IMR-90 (cell line): ENCODE measurements around the gene CDH12. TPM values are rescaled to one million over a fixed set of nuclear protein-coding genes. Genes with fewer than 3 reads are reported as not detected.

Source experiments
- ATAC-seq: fragments of 200-7000 bp; cut with Tn5 transposase; 2 replicates; pipeline ENCODE4 v1.9.1; 2020; ENCODE audit warnings: low read depth, mild to moderate bottlenecking, moderate library complexity
- BruUV-seq: library from RNA; stranded (reverse); fragments of 400-500 nt; replicated peaks from 2 replicates; lab custom pipeline; 2021; lab: Mats Ljungman, UMichigan
- CTCF ChIA-PET: fragments of 300-600 bp; formaldehyde crosslinking; extraction: SDS; loops from one replicate; lab custom pipeline; 2021; ENCODE audit warnings: antibody characterized with exemption; lab: Yijun Ruan, JAX
- POLR2A ChIA-PET: fragments of 300-600 bp; sonication (Branson Sonifier 250); formaldehyde crosslinking; loops from one replicate; lab custom pipeline; 2022; ENCODE audit warnings: antibody characterized with exemption; ENCODE audit not compliant: unreplicated experiment; lab: Charles Lee
- DNase-seq: peaks from one replicate; pipeline ENCODE4 v3.0.0; 2013
- H2AFZ ChIP-seq: replicated peaks from 2 replicates; pipeline ENCODE3; 2013; ENCODE audit warnings: low read length, mild to moderate bottlenecking; ENCODE audit not compliant: poor library complexity
- H2AK5ac ChIP-seq: 2 replicates; pipeline ENCODE4 v1.6.1; 2013; ENCODE audit warnings: low read depth, low read length, inconsistent platforms
- H2AK9ac ChIP-seq: replicated peaks from 2 replicates; pipeline ENCODE3; 2013; ENCODE audit warnings: mild to moderate bottlenecking, low read depth, low read length, moderate library complexity; ENCODE audit not compliant: poor library complexity
- H2BK120ac ChIP-seq: 2 replicates; pipeline ENCODE4 v1.6.1; 2013; ENCODE audit warnings: low read depth, low read length, inconsistent platforms
- H2BK15ac ChIP-seq: 3 replicates; pipeline ENCODE4 v1.6.1; 2013; ENCODE audit warnings: low read depth, low read length, inconsistent platforms
- H2BK20ac ChIP-seq: 2 replicates; pipeline ENCODE4 v1.6.1; 2013; ENCODE audit warnings: low read depth, mild to moderate bottlenecking, inconsistent platforms, low read length, moderate library complexity
- H2BK5ac ChIP-seq: 2 replicates; pipeline ENCODE4 v1.6.1; 2013; ENCODE audit warnings: mild to moderate bottlenecking, low read depth, low read length, inconsistent platforms; ENCODE audit not compliant: poor library complexity, severe bottlenecking
- H3K14ac ChIP-seq: replicated peaks from 2 replicates; pipeline ENCODE4 v1.6.1; 2013; ENCODE audit warnings: low read depth, low read length, inconsistent platforms
- H3K18ac ChIP-seq: 2 replicates; pipeline ENCODE4 v1.6.1; 2013; ENCODE audit warnings: low read depth, low read length, control low read depth
- H3K23ac ChIP-seq: 2 replicates; pipeline ENCODE4 v1.6.1; 2013; ENCODE audit warnings: low read depth, low read length, inconsistent platforms
- H3K27ac ChIP-seq: 2 replicates; pipeline ENCODE4 v1.5.1; 2013; ENCODE audit warnings: mild to moderate bottlenecking, control low read depth, low read length; ENCODE audit not compliant: insufficient read depth
- H3K27me3 ChIP-seq: 2 replicates; pipeline ENCODE4 v1.6.1; 2013; ENCODE audit warnings: low read length; ENCODE audit not compliant: control insufficient read depth, insufficient read depth
- H3K36me3 ChIP-seq: 2 replicates; pipeline ENCODE4 v1.6.1; 2013; ENCODE audit warnings: low read length, mixed read lengths; ENCODE audit not compliant: control insufficient read depth, insufficient read depth
- H3K4ac ChIP-seq: 2 replicates; pipeline ENCODE4 v1.6.1; 2013; ENCODE audit warnings: low read depth, low read length, inconsistent platforms
- H3K4me1 ChIP-seq: 2 replicates; pipeline ENCODE4 v1.6.1; 2013; ENCODE audit warnings: low read length, mixed read lengths; ENCODE audit not compliant: control insufficient read depth, insufficient read depth
- H3K4me2 ChIP-seq: 2 replicates; pipeline ENCODE4 v1.6.1; 2013; ENCODE audit warnings: low read depth, mild to moderate bottlenecking, control low read depth, low read length, moderate library complexity
- H3K4me3 ChIP-seq: 2 replicates; pipeline ENCODE4 v1.5.1; 2013; ENCODE audit warnings: low read depth, mild to moderate bottlenecking, control low read depth, low read length, moderate library complexity; ENCODE audit not compliant: insufficient read depth
- H3K56ac ChIP-seq: 2 replicates; pipeline ENCODE4 v1.6.1; 2013; ENCODE audit warnings: low read length, inconsistent platforms; ENCODE audit not compliant: insufficient read depth; ENCODE audit errors: extremely low read depth
- H3K79me1 ChIP-seq, 2 experiments: 2 replicates each; pipeline ENCODE4 v1.6.1; 2013; ENCODE audit warnings: low read length in 2 of 2, inconsistent platforms in 1 of 2, low read depth in 1 of 2
- H3K9ac ChIP-seq: 2 replicates; pipeline ENCODE4 v1.6.1; 2013; ENCODE audit warnings: low read depth, low read length, control low read depth
- H3K9me1 ChIP-seq: 2 replicates; pipeline ENCODE4 v1.6.1; 2013; ENCODE audit warnings: low read length, inconsistent platforms; ENCODE audit not compliant: insufficient read depth
- H3K9me3 ChIP-seq: 2 replicates; pipeline ENCODE4 v1.6.1; 2013; ENCODE audit warnings: low read length; ENCODE audit not compliant: control insufficient read depth, insufficient read depth
- H4K20me1 ChIP-seq: 2 replicates; pipeline ENCODE4 v1.6.1; 2013; ENCODE audit warnings: low read length, inconsistent platforms; ENCODE audit not compliant: insufficient read depth
- H4K5ac ChIP-seq: 2 replicates; pipeline ENCODE4 v1.6.1; 2013; ENCODE audit warnings: mild to moderate bottlenecking, low read depth, low read length, control low read depth
- H4K8ac ChIP-seq, 2 experiments: 2 replicates each; pipeline ENCODE4 v1.6.1; 2013; ENCODE audit warnings: low read depth in 2 of 2, low read length in 2 of 2, control low read depth in 1 of 2, inconsistent platforms in 1 of 2
- H4K91ac ChIP-seq: 2 replicates; pipeline ENCODE4 v1.6.1; 2013; ENCODE audit warnings: low read depth, low read length, inconsistent platforms; ENCODE audit not compliant: insufficient read depth
- BHLHE40 ChIP-seq: fragments of 150-350 bp; IDR thresholded peaks from 2 replicates; pipeline ENCODE4 v1.6.1; 2016; ENCODE audit warnings: mild to moderate bottlenecking, low read depth, low read length
- ELK1 ChIP-seq: fragments of 150-350 bp; IDR thresholded peaks from 2 replicates; pipeline ENCODE4 v1.6.1; 2016; ENCODE audit warnings: low read depth, mild to moderate bottlenecking, low read length, moderate library complexity, borderline replicate concordance
- FOS ChIP-seq: fragments of 150-350 bp; IDR thresholded peaks from 2 replicates; pipeline ENCODE4 v1.6.1; 2016; ENCODE audit warnings: low read depth, low read length
- MAFK ChIP-seq: IDR thresholded peaks from 2 replicates; pipeline ENCODE4 v1.6.1; 2012; ENCODE audit warnings: low read depth, low read length, improper control_type of control experiment
- NFE2L2 ChIP-seq: fragments of 150-350 bp; IDR thresholded peaks from 2 replicates; pipeline ENCODE4 v1.6.1; 2016; ENCODE audit warnings: low read depth, mild to moderate bottlenecking, low read length
- POLR2A ChIP-seq: IDR thresholded peaks from 2 replicates; pipeline ENCODE4 v1.6.1; 2012; ENCODE audit warnings: mild to moderate bottlenecking, low read depth, low read length
- RFX5 ChIP-seq: IDR thresholded peaks from 2 replicates; pipeline ENCODE4 v1.8.0; 2012; ENCODE audit warnings: low read depth, mild to moderate bottlenecking, low read length, moderate library complexity
- WGBS, 2 experiments: methylation state at CpG; one replicate each; pipeline versions ENCODE4 v1.1.5 to v1.1.7; 2013; ENCODE audit warnings: missing lambda C conversion rate in 2 of 2; ENCODE audit not compliant: insufficient read length in 1 of 2; ENCODE audit errors: extremely low coverage in 2 of 2; 5-methylcytosine and 5-hydroxymethylcytosine counted together
- dilution Hi-C: fragments of 300-500 bp; cut with HindIII; formaldehyde crosslinking; loops from one replicate; pipeline ENCODE4 v1.14.3; 2018; ENCODE audit warnings: low sequenced_read_pairs; ENCODE audit not compliant: unreplicated experiment
- in situ Hi-C: fragments of 300-500 bp; cut with MboI; formaldehyde crosslinking; loops from 3 replicates; pipeline ENCODE4 v1.14.3; 2019; ENCODE audit warnings: low sequenced_read_pairs, inconsistent platforms, mixed read lengths
- intact Hi-C: fragments of 100-400 bp; cut with micrococcal nuclease; formaldehyde crosslinking; loops from 2 replicates; pipeline ENCODE4 v1.10.0; 2022
- polyA plus RNA-seq, 3 experiments: library from polyadenylated mRNA; depleted of rRNA; stranded (reverse); fragments of >200 nt; gene quantifications; 2 replicates each; pipeline ENCODE4 v1.2.3, GENCODE V29; 2012; ENCODE audit warnings: low replicate concordance in 1 of 3
- total RNA-seq: library from RNA; depleted of rRNA; stranded (reverse); fragments of >200 nt; gene quantifications from 2 replicates; pipeline ENCODE4 v1.2.3, GENCODE V29; 2012

Gene CDH12
- total and polyA plus RNA-seq, 2 of the 4 experiments (the other 2 are of a cell fraction), result not detected

GRCh38 chr5:22278164-22278563, 575.0 kb downstream of the CDH12 start:
- Histone ChIP-seq H2BK120ac (no peak overlapping the region), H2AK5ac (no peak overlapping the region), H3K4me3 (no peak overlapping the region), H3K18ac (no peak overlapping the region), H2BK20ac (no peak overlapping the region), H3K9me3 (no peaks in the 10 kb centered on the region), H4K91ac (no peak overlapping the region), H3K79me1 (no peaks in the 10 kb centered on the region), H3K9me1 (no peaks in the 10 kb centered on the region), H2BK5ac (no peak overlapping the region), H4K8ac (no peak overlapping the region), H2AK9ac (no peak overlapping the region), H3K27ac (no peak overlapping the region), H4K5ac (no peak overlapping the region), H3K23ac (no peak overlapping the region), H3K36me3 (no peaks in the 10 kb centered on the region), H3K4ac (no peak overlapping the region), H3K27me3 (no peaks in the 10 kb centered on the region), H2BK15ac (no peak overlapping the region), H3K4me1 (no peaks in the 10 kb centered on the region), H3K9ac (no peak overlapping the region), H3K4me2 (no peak overlapping the region), H4K20me1 (no peaks in the 10 kb centered on the region), H3K56ac (no peak overlapping the region), H2AFZ (no peak overlapping the region), H3K14ac (no peak overlapping the region)
- intact Hi-C loops, result no loop called here
- in situ Hi-C loops, result no loop called here
- DNase-seq (no peak), ATAC-seq (no peak)
- no TSS peak for BruUV-seq
- TF ChIP-seq FOS (no peak), MAFK (no peak), RFX5 (no peak), NFE2L2 (no peak), POLR2A (no peak), ELK1 (no peak), BHLHE40 (no peak)
- dilution Hi-C loops, result no loop called here
- ChIA-PET CTCF (no interaction called here), POLR2A (no interaction called here)
- no CpG with 5 or more reads among the region's 1 CpG for WGBS, 2 experiments
